Eye (tissue), 1 donor: ENCODE data around the gene SDHAF3.
A peak's percentile ranks its signal among the peaks of the same experiment; 100 is the strongest.
"Not testable (repeated sequence)": the region's sequence is repeated elsewhere in the genome, so short reads cannot be mapped to it uniquely, and the experiment has no call there.

Experiments
- DNase-seq: peaks from one replicate; pipeline ENCODE4 v3.0.0-alpha.2; 2015

Gene SDHAF3

DNA sequence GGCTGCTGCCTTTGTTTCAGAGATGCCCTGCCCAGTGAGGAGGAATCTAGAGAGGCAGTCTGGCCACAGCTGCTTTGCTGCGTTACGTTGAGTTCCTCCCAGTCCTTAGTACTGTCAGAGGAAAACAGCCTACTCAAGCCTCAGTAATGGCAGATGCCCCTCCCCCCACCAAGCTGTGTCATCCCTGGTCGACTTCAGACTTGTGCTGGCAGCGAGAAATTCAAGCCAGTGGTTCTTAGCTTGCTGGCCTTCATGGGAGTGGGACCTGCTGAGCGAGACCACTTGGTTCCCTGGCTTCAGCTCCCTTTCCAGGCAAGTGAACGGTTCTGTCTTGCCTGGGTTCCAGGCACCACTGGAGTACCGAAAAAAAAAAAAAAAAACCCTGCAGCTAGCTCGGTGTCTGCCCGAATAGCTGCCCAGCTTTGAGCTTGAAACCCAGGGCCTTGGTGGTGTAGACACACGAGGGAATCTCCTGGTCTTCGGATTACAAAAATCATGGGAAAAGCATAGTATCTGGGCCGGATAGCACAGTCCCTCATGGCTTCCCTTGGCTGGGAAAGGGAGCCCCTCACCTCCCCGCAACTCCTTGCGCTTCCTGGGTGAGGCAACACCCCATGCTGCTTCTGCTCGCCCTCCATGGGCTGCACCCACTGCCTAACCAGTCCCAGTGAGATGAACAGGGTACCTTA is 9.1 kb downstream of the SDHAF3 start:
- DNase-seq = peak; percentile 11

- DNase-seq = no peak
Observed at GRCh38 chr7:97128736-97129135, 11.2 kb downstream of the SDHAF3 start.

DNA sequence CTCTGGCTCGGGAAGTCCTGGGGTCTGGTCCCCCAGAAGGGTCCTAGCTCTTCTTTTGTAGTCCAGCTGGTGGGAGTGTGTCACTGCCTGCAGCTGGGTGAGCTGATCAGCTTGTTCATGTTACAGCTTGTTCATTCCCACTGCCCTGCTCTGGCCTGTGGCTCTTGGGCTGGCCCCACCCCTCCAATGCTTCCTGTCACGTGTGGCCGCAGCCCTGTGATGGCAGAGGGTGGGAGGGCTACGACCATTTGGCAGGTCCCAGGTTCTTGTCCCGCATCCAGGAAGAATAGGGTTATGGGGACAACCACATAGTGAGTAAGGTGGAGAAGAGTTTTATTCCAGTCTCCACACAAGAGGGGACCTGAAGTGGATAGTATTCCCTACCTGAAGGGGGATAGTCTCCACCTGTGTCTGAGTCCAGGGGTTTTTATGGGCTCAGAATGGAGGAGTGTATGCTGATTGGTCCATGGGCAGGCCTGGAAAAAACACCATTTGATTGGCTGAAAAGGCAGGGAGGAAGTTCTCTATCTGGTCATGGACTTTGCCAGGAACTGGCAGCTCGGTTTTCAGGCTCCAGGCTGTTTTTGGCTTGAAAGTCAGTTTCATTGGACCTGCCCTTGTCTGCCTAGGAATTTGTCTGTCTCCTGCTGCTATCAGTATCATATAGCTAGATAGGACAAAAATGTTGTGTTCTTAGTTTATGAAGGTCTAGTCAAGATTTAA is 13.1 kb downstream of the SDHAF3 start:
- DNase-seq = no peak

DNA sequence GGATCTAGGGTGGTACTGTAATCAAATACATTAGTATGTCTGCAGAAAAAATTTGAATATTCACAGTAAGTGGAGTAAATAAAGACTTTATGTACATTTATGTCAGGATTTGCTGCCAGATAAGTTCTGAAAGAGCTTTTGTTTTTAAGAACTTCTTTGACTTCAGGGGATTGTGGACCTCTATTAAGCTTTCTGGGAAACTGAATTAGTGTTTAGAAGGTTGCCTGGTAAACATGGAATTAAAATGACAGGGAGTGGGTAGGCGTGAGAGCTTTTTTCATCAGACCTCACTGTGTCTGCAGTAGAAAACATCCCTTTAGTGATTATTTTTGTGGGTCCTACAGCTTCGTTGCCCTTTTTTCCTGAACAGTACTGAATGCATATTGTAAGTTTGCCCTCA is 15.7 kb downstream of the SDHAF3 start:
- no peak for DNase-seq

- DNase-seq = no peak
Observed at GRCh38 chr7:97138830-97139229, 21.3 kb downstream of the SDHAF3 start.

- DNase-seq = peak; percentile 63
Observed at GRCh38 chr7:97145068-97145467, 27.6 kb downstream of the SDHAF3 start.

DNA sequence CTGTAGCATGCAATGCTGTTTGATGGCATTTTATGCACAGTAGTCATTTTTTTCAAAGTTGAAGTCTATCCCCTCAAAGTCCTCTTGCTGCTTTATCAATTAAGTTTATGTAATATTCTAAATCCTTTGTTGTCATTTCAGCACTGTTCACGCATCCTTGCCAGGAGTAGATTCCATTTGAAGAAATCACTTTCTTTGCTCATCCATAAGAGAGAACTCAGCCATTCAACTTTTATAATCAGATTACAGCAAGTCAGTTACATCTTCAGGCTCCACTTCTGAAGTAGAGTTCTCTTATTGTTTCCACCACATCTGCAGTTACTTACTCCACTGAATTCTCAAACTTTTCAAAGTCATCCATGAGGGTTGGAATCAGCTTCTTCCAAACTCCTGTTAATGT is 32.3 kb downstream of the SDHAF3 start:
- DNase-seq = no peak

DNA sequence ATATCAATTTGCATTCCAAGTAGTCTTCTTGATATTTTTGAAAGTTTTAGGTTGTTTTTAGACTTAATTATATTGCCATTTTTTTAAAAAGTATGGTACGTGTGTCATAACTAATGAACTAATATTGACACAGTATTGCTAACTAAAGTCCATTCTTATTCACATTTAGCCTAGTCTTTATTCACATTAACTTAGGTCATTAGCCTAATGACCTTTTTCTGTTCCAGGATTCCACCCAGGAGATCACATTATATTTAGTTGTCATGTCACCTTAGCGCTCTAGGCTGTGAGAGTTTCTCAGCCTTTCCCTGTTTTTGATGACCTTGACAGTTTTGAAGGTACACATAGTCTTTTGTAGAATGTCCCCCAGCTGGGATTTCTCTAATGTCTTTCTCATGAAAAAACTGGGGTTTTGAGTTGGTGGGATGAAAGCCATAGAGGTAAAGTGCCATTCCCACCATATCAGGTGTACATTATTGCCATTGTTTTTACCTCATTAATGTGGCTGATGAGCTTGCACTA is 38.5 kb downstream of the SDHAF3 start:
- DNase-seq = no peak

- DNase-seq = not testable (repeated sequence)
Observed at GRCh38 chr7:97159984-97160383, 42.5 kb downstream of the SDHAF3 start.

- DNase-seq = not testable (repeated sequence)
Observed at GRCh38 chr7:97161609-97162008, 44.1 kb downstream of the SDHAF3 start.

DNA sequence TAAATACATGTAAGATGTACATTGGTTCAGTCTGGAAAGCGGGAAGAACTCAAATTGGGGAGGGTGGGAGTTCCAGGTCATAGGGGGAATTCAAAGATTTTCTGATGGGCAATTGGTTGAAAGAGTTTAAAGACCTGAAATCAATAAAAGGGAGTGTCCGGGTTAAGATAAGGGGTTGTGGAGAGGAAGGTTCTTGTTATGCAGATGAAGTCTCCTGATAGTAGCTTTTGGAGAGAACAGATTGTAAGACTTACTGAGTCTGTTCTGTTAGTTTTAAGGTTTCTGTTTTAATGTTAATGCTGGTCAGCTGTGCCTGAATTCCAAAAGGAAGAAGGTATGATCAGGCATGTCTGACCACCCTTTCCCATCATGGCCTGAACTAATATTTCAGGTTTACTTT is 48.8 kb downstream of the SDHAF3 start:
- DNase-seq = no peak

DNA sequence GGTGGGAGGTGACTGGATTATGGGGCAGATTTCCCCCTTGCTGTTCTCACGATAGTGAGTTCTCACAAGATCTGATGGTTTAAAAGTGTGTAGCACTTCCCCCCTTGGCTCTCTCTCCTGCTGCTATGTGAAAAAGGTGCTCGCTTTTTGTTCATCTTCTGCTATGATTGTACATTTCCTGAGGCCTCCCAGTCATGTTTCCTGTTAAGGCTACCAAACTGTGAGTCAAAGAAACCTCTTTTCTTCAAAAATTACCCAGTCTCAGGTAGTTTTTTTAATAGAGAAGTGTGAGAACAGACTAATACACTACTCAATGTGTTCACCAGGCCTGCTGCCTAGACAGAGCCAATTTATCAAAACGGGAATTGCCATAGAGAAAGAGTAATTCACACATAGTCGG is 49.7 kb downstream of the SDHAF3 start:
- no peak for DNase-seq

DNA sequence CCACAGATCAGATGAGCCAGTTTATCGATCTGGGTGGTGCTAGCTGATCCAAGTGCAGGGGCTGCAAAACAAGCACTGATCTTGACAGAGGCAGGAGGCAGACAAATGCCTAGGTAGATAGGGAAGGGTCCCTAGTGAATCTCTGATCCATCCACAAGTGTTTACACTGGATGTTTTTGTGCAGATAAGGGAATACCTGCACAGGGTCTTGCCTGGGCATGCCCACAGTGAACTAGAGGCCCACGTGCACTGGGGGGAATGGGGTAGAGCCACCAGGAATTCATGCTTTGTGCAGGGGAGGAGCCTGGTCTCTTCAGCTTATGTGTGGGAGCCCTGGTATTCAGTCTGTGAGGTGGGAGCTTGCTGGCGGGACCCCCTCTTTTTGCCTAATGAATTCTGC is 50.3 kb downstream of the SDHAF3 start:
- DNase-seq = no peak

- no peak for DNase-seq
Observed at GRCh38 chr7:97174303-97174702, 56.8 kb downstream of the SDHAF3 start.

- peak; percentile 79 for DNase-seq
Observed at GRCh38 chr7:97179454-97180104, 62.1 kb downstream of the SDHAF3 start.

GRCh38 chr7:97187067-97187466 is 69.6 kb downstream of the SDHAF3 start:
- DNase-seq = no peak

DNA sequence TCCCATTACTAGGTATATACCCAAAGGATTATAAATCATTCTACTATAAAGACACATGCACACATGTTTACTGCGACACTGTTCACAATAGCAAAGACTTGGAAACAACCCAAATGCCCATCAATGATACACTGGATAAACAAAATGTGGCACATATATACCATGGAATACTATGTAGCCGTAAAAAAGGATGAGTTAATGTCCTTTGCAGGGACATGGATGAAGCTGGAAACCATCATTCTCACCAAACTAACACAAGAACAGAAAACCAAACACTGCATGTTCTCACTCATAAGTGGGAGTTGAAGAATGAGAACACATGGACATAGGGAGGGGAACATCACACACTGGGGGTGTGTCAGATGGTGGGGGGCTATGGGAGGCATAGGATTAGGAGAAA is 78.7 kb downstream of the SDHAF3 start:
- DNase-seq = not testable (repeated sequence)

- no peak for DNase-seq
Observed at GRCh38 chr7:97198596-97198995, 81.1 kb downstream of the SDHAF3 start.

DNA sequence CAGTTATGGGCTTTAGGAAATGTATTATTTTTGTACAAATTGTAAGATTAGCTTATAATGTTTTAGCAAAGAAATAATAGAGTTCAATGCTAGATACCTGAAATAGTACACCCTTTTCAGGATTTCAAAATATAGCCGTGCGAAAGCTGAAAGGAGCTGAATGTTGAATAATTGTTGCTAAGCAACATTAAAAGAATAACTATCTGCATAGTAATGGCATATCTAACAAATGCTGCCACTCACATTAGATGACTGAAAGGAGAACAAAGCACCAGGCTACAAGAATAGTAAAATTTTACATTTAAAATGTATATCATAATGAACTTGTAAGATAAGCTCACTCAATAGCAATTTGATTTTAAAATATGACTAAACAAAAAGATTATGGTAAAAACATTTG is 82.5 kb downstream of the SDHAF3 start:
- no peak for DNase-seq

DNA sequence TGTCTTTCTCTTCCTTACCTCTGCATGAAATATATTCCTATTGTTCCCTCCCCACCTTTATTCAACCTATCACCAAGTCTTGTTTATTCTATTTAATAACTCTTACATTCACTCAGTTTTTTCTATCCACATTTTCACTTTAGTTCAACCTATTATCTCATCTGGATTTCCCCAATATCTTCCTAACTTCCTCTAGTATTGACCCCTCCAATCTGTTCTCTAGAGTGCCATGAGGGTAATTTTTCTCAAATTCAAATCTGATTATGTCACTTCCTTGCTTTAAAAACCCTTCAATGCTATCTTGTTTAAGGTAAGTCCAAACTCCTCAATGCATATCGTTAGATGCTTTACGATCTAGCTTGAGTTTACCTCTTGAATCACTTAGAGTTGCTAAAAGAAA is 86.5 kb downstream of the SDHAF3 start:
- DNase-seq = no peak

GRCh38 chr7:97204821-97205220 is 87.3 kb downstream of the SDHAF3 start:
- no peak for DNase-seq

DNA sequence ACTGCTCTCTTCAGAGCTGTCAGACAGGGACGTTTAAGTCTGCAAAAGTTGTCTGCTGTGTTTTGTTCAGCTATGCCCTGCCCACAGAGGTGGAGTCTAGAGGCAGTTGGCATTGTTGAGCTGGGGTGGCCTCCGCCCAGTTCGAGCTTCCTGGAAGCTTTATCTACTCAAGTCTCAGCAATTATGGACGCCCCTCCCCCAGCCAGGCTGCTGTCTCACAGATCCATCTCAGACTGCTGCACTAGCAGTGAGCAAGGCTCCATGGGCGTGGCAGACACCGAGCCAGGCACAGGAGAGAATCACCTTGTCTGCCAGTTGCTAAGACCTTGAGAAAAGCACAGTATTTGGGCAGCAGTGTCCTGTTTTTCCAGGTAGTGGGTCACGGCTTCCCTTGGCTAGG is 98.1 kb downstream of the SDHAF3 start:
- no peak for DNase-seq

DNA sequence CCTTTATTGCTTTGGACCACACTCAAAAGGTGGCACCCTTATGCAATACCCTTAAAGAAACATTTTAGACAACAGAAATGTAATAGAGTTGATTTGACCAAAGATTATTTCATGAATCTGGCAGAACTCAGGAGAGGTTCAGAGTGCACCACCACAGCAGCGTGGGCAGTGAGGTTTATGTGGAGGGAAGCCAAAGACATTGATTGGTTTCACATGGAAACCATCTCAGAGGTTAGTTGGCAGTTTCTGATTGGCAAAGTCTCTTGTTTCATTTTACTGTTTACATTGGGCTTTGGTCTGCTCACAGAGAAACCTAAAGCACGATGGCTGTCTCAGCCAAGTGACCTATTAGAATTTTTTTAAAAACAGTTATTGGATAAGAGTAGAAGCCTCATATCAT is 101.3 kb downstream of the SDHAF3 start:
- DNase-seq = no peak

GRCh38 chr7:97219237-97219636 is 101.7 kb downstream of the SDHAF3 start:
- DNase-seq = no peak
